ENCODE data around the gene KCNE3.
"Not testable (repeated sequence)": the region's sequence is repeated elsewhere in the genome, so short reads cannot be mapped to it uniquely, and the experiment has no call there.

The KCNE3 gene

GRCh38 chr11:74438681-74439080 is 28.7 kb downstream of the KCNE3 start:
- DNase-seq, result no peak

GRCh38 chr11:74437441-74438042 is 29.8 kb downstream of the KCNE3 start:
- no peak for DNase-seq

- DNase-seq, result no peak
These were observed 32.8 kb downstream of the KCNE3 start for GRCh38 chr11:74434528-74434927.

- DNase-seq, result no peak
These were observed 38.1 kb downstream of the KCNE3 start for GRCh38 chr11:74429205-74429604.

- DNase-seq, result no peak
These were observed 39.9 kb downstream of the KCNE3 start for GRCh38 chr11:74427384-74427886.

- no peak for DNase-seq
These were observed 42.2 kb downstream of the KCNE3 start for GRCh38 chr11:74425100-74425499.

GRCh38 chr11:74418509-74418895 is 48.8 kb downstream of the KCNE3 start:
- no peak for DNase-seq

- no peak for DNase-seq
These were observed 49.4 kb downstream of the KCNE3 start for GRCh38 chr11:74417860-74418508.

GRCh38 chr11:74417379-74417804 is 50.0 kb downstream of the KCNE3 start:
- no peak for DNase-seq

GRCh38 chr11:74416974-74417373 is 50.4 kb downstream of the KCNE3 start:
- DNase-seq, result not testable (repeated sequence)

GRCh38 chr11:74412733-74413359 is 54.5 kb downstream of the KCNE3 start:
- no peak for DNase-seq

- no peak for DNase-seq
These were observed 55.0 kb downstream of the KCNE3 start for GRCh38 chr11:74412321-74412720.

GRCh38 chr11:74409633-74410032 is 57.7 kb downstream of the KCNE3 start:
- no peak for DNase-seq
